Urinary bladder (tissue), 4 donors: ENCODE results near the gene HOXC13. TPM values are rescaled to one million over a fixed set of nuclear protein-coding genes. Genes with fewer than 3 reads are reported as not detected.

ENCODE experiments used
- DNase-seq: peaks from one replicate; pipeline ENCODE4 v3.0.0-alpha.2; 2015; ENCODE audit errors: extremely low spot score
- H3K27ac ChIP-seq: one replicate; pipeline ENCODE4 v1.5.1; 2013; ENCODE audit warnings: low read depth, mild to moderate bottlenecking, moderate library complexity
- H3K36me3 ChIP-seq: one replicate; pipeline ENCODE4 v1.6.1; 2013; ENCODE audit warnings: mild to moderate bottlenecking, moderate library complexity; ENCODE audit not compliant: insufficient read depth
- H3K4me1 ChIP-seq: one replicate; pipeline ENCODE4 v1.6.1; 2013; ENCODE audit warnings: mild to moderate bottlenecking, moderate library complexity; ENCODE audit not compliant: insufficient read depth
- H3K4me3 ChIP-seq: one replicate; pipeline ENCODE4 v1.5.1; 2013; ENCODE audit warnings: low read depth, low read length
- WGBS: extraction: QIAGEN DNeasy Blood & Tissue Kit; methylation state at CpG from one replicate; pipeline ENCODE4 v1.1.7; 2013; 5-methylcytosine and 5-hydroxymethylcytosine counted together
- polyA plus RNA-seq: library from polyadenylated mRNA; stranded (reverse); fragments of 200-250 nt; gene quantifications from one replicate; pipeline ENCODE4 v1.2.3, GENCODE V29; 2013
- small RNA-seq: library from RNA; depleted of rRNA; stranded (forward); fragments of <200 nt; gene quantifications from one replicate; pipeline ENCODE3, GENCODE V24; 2014
- total RNA-seq: library from RNA; depleted of rRNA; stranded (reverse); fragments of >200 nt; gene quantifications from one replicate; pipeline ENCODE4 v1.2.3, GENCODE V29; 2014
- donor health status: healthy with polysubstance abuse.
- donor health status: healthy.

Gene HOXC13
- total and polyA plus RNA-seq, 2 donors = 0.19 TPM; not detected in 1

GRCh38 chr12:53992377-53992889 lies 53.8 kb downstream of the HOXC13 start:
- 66% methylated on average over 7 of the region's 7 CpGs for WGBS
- Histone ChIP-seq H3K27ac (no peak overlapping the region), H3K36me3 (no peaks in the 10 kb centered on the region), H3K4me1 (no peaks in the 10 kb centered on the region), H3K4me3 (no peak overlapping the region)
- no peak for DNase-seq

GRCh38 chr12:53993162-53994008 lies 54.8 kb downstream of the HOXC13 start:
- Histone ChIP-seq H3K4me1 (no peaks in the 10 kb centered on the region), H3K27ac (no peak overlapping the region), H3K4me3 (no peak overlapping the region), H3K36me3 (no peaks in the 10 kb centered on the region)
- 53% methylated on average over 18 of the region's 18 CpGs for WGBS
- DNase-seq = no peak

GRCh38 chr12:53994009-53994263 lies 55.3 kb downstream of the HOXC13 start:
- Histone ChIP-seq H3K36me3 (no peaks in the 10 kb centered on the region), H3K4me3 (no peak overlapping the region), H3K27ac (no peak overlapping the region), H3K4me1 (no peaks in the 10 kb centered on the region)
- WGBS = 26% methylated on average over 19 of the region's 19 CpGs
- no peak for DNase-seq

GRCh38 chr12:53994264-53995001 lies 55.8 kb downstream of the HOXC13 start:
- H3K27ac ChIP-seq = no peak overlapping the region
- no peaks in the 10 kb centered on the region for H3K36me3 ChIP-seq
- WGBS = 15% methylated on average over 60 of the region's 60 CpGs
- DNase-seq = no peak
- H3K4me1 ChIP-seq = no peaks in the 10 kb centered on the region
- H3K4me3 ChIP-seq = peak overlapping the region; percentile 7

- WGBS = 19% methylated on average over 17 of the region's 17 CpGs
- no peaks in the 10 kb centered on the region for H3K4me1 ChIP-seq
- peak overlapping the region; percentile 39 for H3K4me3 ChIP-seq
- H3K27ac ChIP-seq = no peak overlapping the region
- H3K36me3 ChIP-seq = no peaks in the 10 kb centered on the region
- DNase-seq = no peak
Measured at GRCh38 chr12:53995002-53995377, 56.4 kb downstream of the HOXC13 start.

- DNase-seq = no peak
- H3K27ac ChIP-seq = no peak overlapping the region
- H3K4me3 ChIP-seq = peak overlapping the region; percentile 39
- H3K4me1 ChIP-seq = no peaks in the 10 kb centered on the region
- no peaks in the 10 kb centered on the region for H3K36me3 ChIP-seq
- WGBS = 26% methylated on average over 48 of the region's 48 CpGs
Measured at GRCh38 chr12:53995378-53996239, 57.0 kb downstream of the HOXC13 start.

Small RNAs within 50 kb of the gene (small RNA-seq; reads per million reads assigned to genes)
- gene AC012531.3 (not detected), gene AC012531.4 (not detected), gene MIR196A2 (61.4 reads per million, percentile 97 among the genes with 10 or more reads in this experiment), gene RF01905 (not detected), gene RF01906 (not detected)

Other genes with a start within 250 kb of the HOXC13 start
- 85.4 TPM for gene CALCOCO1, start 211.4 kb upstream of the HOXC13 start, total RNA-seq
- 280 TPM for gene CALCOCO1, start 211.4 kb upstream of the HOXC13 start, polyA plus RNA-seq
- not detected for gene CISTR, start 186.9 kb upstream of the HOXC13 start, total RNA-seq
- gene CISTR, start 186.9 kb upstream of the HOXC13 start, polyA plus RNA-seq = not detected
- not detected for gene HOXC12, start 16.1 kb downstream of the HOXC13 start, total RNA-seq
- 0.04 TPM for gene HOXC12, start 16.1 kb downstream of the HOXC13 start, polyA plus RNA-seq
- 1.5 TPM for gene HOXC11, start 34.3 kb downstream of the HOXC13 start, total RNA-seq
- gene HOXC11, start 34.3 kb downstream of the HOXC13 start, polyA plus RNA-seq = 1.3 TPM
- gene HOTAIR, start 36.1 kb downstream of the HOXC13 start, total RNA-seq = 1.1 TPM
- gene HOTAIR, start 36.1 kb downstream of the HOXC13 start, polyA plus RNA-seq = 6.3 TPM
- gene HOXC10, start 46.3 kb downstream of the HOXC13 start, total RNA-seq = 1.6 TPM
- 2.8 TPM for gene HOXC10, start 46.3 kb downstream of the HOXC13 start, polyA plus RNA-seq
- gene HOXC9, start 61.3 kb downstream of the HOXC13 start, total RNA-seq = 1.8 TPM
- 0.73 TPM for gene HOXC9, start 61.3 kb downstream of the HOXC13 start, polyA plus RNA-seq
- gene HOXC8, start 70.2 kb downstream of the HOXC13 start, total RNA-seq = 0.16 TPM
- gene HOXC8, start 70.2 kb downstream of the HOXC13 start, polyA plus RNA-seq = 0.33 TPM
- 1.5 TPM for gene HOXC6, start 89.6 kb downstream of the HOXC13 start, total RNA-seq
- gene HOXC6, start 89.6 kb downstream of the HOXC13 start, polyA plus RNA-seq = 0.72 TPM
- 0.42 TPM for gene HOXC5, start 94.2 kb downstream of the HOXC13 start, total RNA-seq
- 0.11 TPM for gene HOXC5, start 94.2 kb downstream of the HOXC13 start, polyA plus RNA-seq
- 1.6 TPM for gene HOXC4, start 115.0 kb downstream of the HOXC13 start, total RNA-seq
- 0.58 TPM for gene HOXC4, start 115.0 kb downstream of the HOXC13 start, polyA plus RNA-seq